Ovary (tissue), 3 donors: ENCODE measurements around the gene NMS.

Source experiments
- CTCF ChIP-seq, 3 donors: fragments of 450-650 bp in 2 of 3; fragments of 200-600 bp in 1 of 3; IDR thresholded peaks; one replicate each; pipeline versions ENCODE4 v1.5.1 to v1.8.0; 2016 to 2022; ENCODE audit warnings: antibody characterized with exemption in 3 of 3, mild to moderate bottlenecking in 1 of 3
- EP300 ChIP-seq: sonication (generic); formaldehyde crosslinking; IDR thresholded peaks from one replicate; pipeline ENCODE4 v1.6.1; 2017; ENCODE audit warnings: antibody characterized with exemption
- POLR2A ChIP-seq: fragments of 450-650 bp; IDR thresholded peaks from one replicate; pipeline ENCODE4 v1.6.1; 2017; ENCODE audit warnings: antibody characterized with exemption, mild to moderate bottlenecking, moderate library complexity
- donor health status: DM: no; HTN: no; CAD: no.

- TF ChIP-seq POLR2A = no peak
- TF ChIP-seq CTCF (IDR thresholded peaks at IDR 0.05) = no peak
- TF ChIP-seq EP300 = no peak
These were observed 16.4 kb upstream of the NMS start for GRCh38 chr2:100453853-100454252.
